Measurements from ENCODE around the gene C3orf18.
"Not testable (repeated sequence)": the region's sequence is repeated elsewhere in the genome, so short reads cannot be mapped to it uniquely, and the experiment has no call there.

The C3orf18 gene

GRCh38 chr3:50525191-50525910 lies 42.2 kb downstream of the C3orf18 start:
- no peak for DNase-seq (ENCODE audit: low read depth in 1 of 2, low spot score in 1 of 2)

GRCh38 chr3:50524746-50525145 lies 42.8 kb downstream of the C3orf18 start:
- DNase-seq (ENCODE audit: low read depth in 1 of 2, low spot score in 1 of 2) = no peak

GRCh38 chr3:50523279-50523811 lies 44.2 kb downstream of the C3orf18 start:
- no peak for DNase-seq (ENCODE audit: low read depth in 1 of 2, low spot score in 1 of 2)

GRCh38 chr3:50521572-50521971 lies 46.0 kb downstream of the C3orf18 start:
- no peak for DNase-seq (ENCODE audit: low read depth in 1 of 2, low spot score in 1 of 2)

- DNase-seq (ENCODE audit: low read depth in 1 of 2, low spot score in 1 of 2) = no peak
These were observed 46.7 kb downstream of the C3orf18 start for GRCh38 chr3:50520849-50521248.

- DNase-seq (ENCODE audit: low read depth in 1 of 2, low spot score in 1 of 2) = peak; percentile 37 to 63
These were observed 48.0 kb downstream of the C3orf18 start for GRCh38 chr3:50519471-50520089.

GRCh38 chr3:50518436-50518835 lies 49.1 kb downstream of the C3orf18 start:
- DNase-seq (ENCODE audit: low read depth in 1 of 2, low spot score in 1 of 2) = no peak

- DNase-seq (ENCODE audit: low read depth in 1 of 2, low spot score in 1 of 2) = no peak
These were observed 49.8 kb downstream of the C3orf18 start for GRCh38 chr3:50517721-50518206.

GRCh38 chr3:50516440-50516871 lies 51.1 kb downstream of the C3orf18 start:
- no peak for DNase-seq (ENCODE audit: low read depth in 1 of 2, low spot score in 1 of 2)

GRCh38 chr3:50515565-50516439 lies 51.7 kb downstream of the C3orf18 start:
- DNase-seq (ENCODE audit: low read depth in 1 of 2, low spot score in 1 of 2) = no peak

- not testable (repeated sequence) for DNase-seq (ENCODE audit: low read depth in 1 of 2, low spot score in 1 of 2)
These were observed 54.6 kb downstream of the C3orf18 start for GRCh38 chr3:50512908-50513307.

GRCh38 chr3:50512131-50512530 lies 55.4 kb downstream of the C3orf18 start:
- no peak for DNase-seq (ENCODE audit: low read depth in 1 of 2, low spot score in 1 of 2)

- DNase-seq (ENCODE audit: low read depth in 1 of 2, low spot score in 1 of 2) = no peak
These were observed 57.2 kb downstream of the C3orf18 start for GRCh38 chr3:50510325-50510724.

GRCh38 chr3:50509715-50510114 lies 57.8 kb downstream of the C3orf18 start:
- no peak for DNase-seq (ENCODE audit: low read depth in 1 of 2, low spot score in 1 of 2)

- DNase-seq (ENCODE audit: low read depth in 1 of 2, low spot score in 1 of 2) = no peak
These were observed 58.7 kb downstream of the C3orf18 start for GRCh38 chr3:50508821-50509220.

Measured in stimulated activated CD4-positive, alpha-beta T cell treated with anti-CD3 and anti-CD28 coated beads, Interleukin-15, amount 100 ng/mL, for 1 hour (primary cell).